Measurements from ENCODE around the gene RSPH4A. TPM values are rescaled to one million over a fixed set of nuclear protein-coding genes. Genes with fewer than 3 reads are reported as not detected.

Gene RSPH4A
- total RNA-seq, 1 experiment from 2014 or later: 0.04 TPM

GRCh38 chr6:116682334-116682712 is 66.0 kb downstream of the RSPH4A start:
- no peaks in the 10 kb centered on the region for H3K36me3 ChIP-seq (ENCODE audit: low read depth, low read length)
- peak overlapping the region; percentile 83; the same call in 1 of the 2 replicates for H3K9ac ChIP-seq (ENCODE audit: low read length)
- H3K9me3 ChIP-seq (ENCODE audit: low read length): no peaks in the 10 kb centered on the region
- no peaks in the 10 kb centered on the region for H3F3A ChIP-seq (ENCODE audit: low read length, unreplicated experiment)
- no peaks in the 10 kb centered on the region for H3K9me2 ChIP-seq (replicated peaks; ENCODE audit: low read length)
- no peaks in the 10 kb centered on the region for H3K27me3 ChIP-seq (ENCODE audit: low read length)
- TF ChIP-seq EZH2 (IDR thresholded peaks at IDR 0.05; ENCODE audit: low read length, unreplicated experiment) (no peak), CTCF (conservative IDR thresholded peaks at IDR 0.05; ENCODE audit: low read depth, low read length) (no peak)
- DNase-seq: peak; percentile 16
- H3K4me2 ChIP-seq (ENCODE audit: low read length): peak overlapping the region; percentile 95
- H3K27ac ChIP-seq (ENCODE audit: low read length): no peak overlapping the region
- peaks cover 8% of the 10 kb centered on the region for H3K4me1 ChIP-seq (ENCODE audit: insufficient read depth, low read length)
- CTCF ChIA-PET: no interaction called here
- ATAC-seq: no peak
- BruUV-seq (replicated peaks): no TSS peak
- H2AFZ ChIP-seq (ENCODE audit: low read length): no peak overlapping the region
- H4K20me1 ChIP-seq (ENCODE audit: low read length): no peaks in the 10 kb centered on the region
- peaks cover 50% of the 10 kb centered on the region for H3K79me2 ChIP-seq (ENCODE audit: low read length)
- POLR2A ChIA-PET (ENCODE audit: unreplicated experiment): no interaction called here
- H3K4me3 ChIP-seq (ENCODE audit: low read length): peak overlapping the region; percentile 95
- intact Hi-C loops (cut with micrococcal nuclease): no loop called here

Other genes with a start within 250 kb of the RSPH4A start
- 9.6 and 9.8 TPM in 2 replicates for gene DSE, start 245.5 kb upstream of the RSPH4A start, total RNA-seq (2014; rRNA removed)
- gene CALHM6, start 155.1 kb upstream of the RSPH4A start, total RNA-seq (2014; rRNA removed): not detected in 2 replicates
- gene CALHM5, start 104.8 kb upstream of the RSPH4A start, total RNA-seq (2014; rRNA removed): not detected in 2 replicates
- gene TRAPPC3L, start 70.8 kb upstream of the RSPH4A start, total RNA-seq (2014; rRNA removed): not detected in 2 replicates
- gene CALHM4, start 62.7 kb upstream of the RSPH4A start, total RNA-seq (2014; rRNA removed): not detected in 2 replicates
- gene RWDD1, start 45.0 kb upstream of the RSPH4A start, total RNA-seq (2014; rRNA removed): 18.4 and 24.6 TPM in 2 replicates
- gene ZUP1, start 52.3 kb downstream of the RSPH4A start, total RNA-seq (2014; rRNA removed): 2.7 and 6.3 TPM in 2 replicates
- 4.9 and 5.5 TPM in 2 replicates for gene KPNA5, start 64.7 kb downstream of the RSPH4A start, total RNA-seq (2014; rRNA removed)
- gene FAM162B, start 149.2 kb downstream of the RSPH4A start, total RNA-seq (2014; rRNA removed): not detected in 2 replicates
- not detected in 2 replicates for gene GPRC6A, start 212.6 kb downstream of the RSPH4A start, total RNA-seq (2014; rRNA removed)

Data from PC-3 (cell line).